Stimulated activated memory B cell treated with anti-CD40 and anti-IgM and Interleukin-4, amounts not matched to agents 10 μg/mL and 1 μg/mL and 100 μg/mL, for 72 hours (primary cell): Measurements from ENCODE around the gene TTYH3.
A peak's percentile ranks its signal among the peaks of the same experiment; 100 is the strongest.

Experiments
- ATAC-seq: fragments of 150-1000 bp; cut with Tn5 transposase; 2 replicates; pipeline ENCODE4 v1.10.0; 2021
- H3K27ac Mint-ChIP-seq: one replicate; pipeline ENCODE4 v1.8.0; 2022; ENCODE audit warnings: mild to moderate bottlenecking, mixed read lengths
- H3K27me3 Mint-ChIP-seq: one replicate; pipeline ENCODE4 v1.8.0; 2022; ENCODE audit warnings: mixed read lengths
- H3K36me3 Mint-ChIP-seq: one replicate; pipeline ENCODE4 v1.8.0; 2022; ENCODE audit warnings: mixed read lengths
- H3K4me1 Mint-ChIP-seq: one replicate; pipeline ENCODE4 v1.8.0; 2022; ENCODE audit warnings: mixed read lengths
- H3K4me3 Mint-ChIP-seq: one replicate; pipeline ENCODE4 v1.8.0; 2022; ENCODE audit warnings: mild to moderate bottlenecking, moderate library complexity, mixed read lengths
- H3K9me3 Mint-ChIP-seq: one replicate; pipeline ENCODE4 v1.8.0; 2022; ENCODE audit warnings: mixed read lengths

The TTYH3 gene

DNA sequence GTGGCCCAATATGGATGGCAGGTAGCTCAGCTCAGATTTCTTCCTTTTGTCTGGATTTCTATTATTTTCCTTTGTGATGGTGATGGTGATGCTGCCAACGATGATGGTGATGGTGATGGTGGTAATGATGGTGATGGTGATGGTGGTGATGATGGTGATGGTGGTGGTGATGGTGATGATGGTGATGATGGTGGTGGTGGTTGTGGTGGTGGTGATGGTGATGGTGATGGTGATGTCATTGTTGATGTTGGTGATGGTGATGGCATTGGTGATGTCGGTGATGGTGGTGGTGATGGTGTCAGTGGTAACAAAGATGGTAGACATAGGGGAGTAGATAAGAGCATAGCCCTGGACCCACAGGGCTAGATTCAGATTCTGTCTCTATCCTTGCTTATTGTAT, 25.4 kb downstream of the TTYH3 start:
- H3K27me3 Mint-ChIP-seq, result no peaks in the 10 kb centered on the region
- H3K27ac Mint-ChIP-seq, result no peak overlapping the region
- no peak for ATAC-seq
- peaks cover 33% of the 10 kb centered on the region for H3K36me3 Mint-ChIP-seq
- no peak overlapping the region for H3K4me3 Mint-ChIP-seq
- no peaks in the 10 kb centered on the region for H3K4me1 Mint-ChIP-seq
- no peaks in the 10 kb centered on the region for H3K9me3 Mint-ChIP-seq

GRCh38 chr7:2657920-2658671, 26.3 kb downstream of the TTYH3 start:
- no peaks in the 10 kb centered on the region for H3K4me1 Mint-ChIP-seq
- H3K27me3 Mint-ChIP-seq, result no peaks in the 10 kb centered on the region
- no peak overlapping the region for H3K27ac Mint-ChIP-seq
- ATAC-seq, result no peak
- H3K36me3 Mint-ChIP-seq, result peaks cover 31% of the 10 kb centered on the region
- H3K9me3 Mint-ChIP-seq, result no peaks in the 10 kb centered on the region
- no peak overlapping the region for H3K4me3 Mint-ChIP-seq

GRCh38 chr7:2658941-2659340, 27.2 kb downstream of the TTYH3 start:
- Mint-ChIP-seq H3K27me3 (no peaks in the 10 kb centered on the region), H3K9me3 (no peaks in the 10 kb centered on the region), H3K27ac (no peak overlapping the region), H3K4me1 (no peaks in the 10 kb centered on the region), H3K4me3 (no peak overlapping the region), H3K36me3 (peaks cover 31% of the 10 kb centered on the region)
- no peak for ATAC-seq

- no peaks in the 10 kb centered on the region for H3K4me1 Mint-ChIP-seq
- peaks cover 31% of the 10 kb centered on the region for H3K36me3 Mint-ChIP-seq
- H3K27ac Mint-ChIP-seq, result no peak overlapping the region
- H3K9me3 Mint-ChIP-seq, result no peaks in the 10 kb centered on the region
- no peak overlapping the region for H3K4me3 Mint-ChIP-seq
- ATAC-seq, result peak; percentile 3
- no peaks in the 10 kb centered on the region for H3K27me3 Mint-ChIP-seq
Measured at GRCh38 chr7:2659556-2660358, 28.0 kb downstream of the TTYH3 start.

- peaks cover 31% of the 10 kb centered on the region for H3K36me3 Mint-ChIP-seq
- no peak overlapping the region for H3K27ac Mint-ChIP-seq
- H3K9me3 Mint-ChIP-seq, result no peaks in the 10 kb centered on the region
- H3K4me3 Mint-ChIP-seq, result no peak overlapping the region
- H3K4me1 Mint-ChIP-seq, result no peaks in the 10 kb centered on the region
- ATAC-seq, result no peak
- H3K27me3 Mint-ChIP-seq, result no peaks in the 10 kb centered on the region
Measured at GRCh38 chr7:2660359-2661095, 28.7 kb downstream of the TTYH3 start.

- H3K4me1 Mint-ChIP-seq, result no peaks in the 10 kb centered on the region
- no peak overlapping the region for H3K27ac Mint-ChIP-seq
- ATAC-seq, result no peak
- peaks cover 31% of the 10 kb centered on the region for H3K36me3 Mint-ChIP-seq
- no peaks in the 10 kb centered on the region for H3K9me3 Mint-ChIP-seq
- H3K27me3 Mint-ChIP-seq, result no peaks in the 10 kb centered on the region
- H3K4me3 Mint-ChIP-seq, result no peak overlapping the region
Measured at GRCh38 chr7:2661096-2661449, 29.3 kb downstream of the TTYH3 start.

GRCh38 chr7:2661602-2662272, 30.0 kb downstream of the TTYH3 start:
- peak; percentile 3 for ATAC-seq
- Mint-ChIP-seq H3K4me3 (no peak overlapping the region), H3K27ac (no peak overlapping the region), H3K9me3 (no peaks in the 10 kb centered on the region), H3K27me3 (no peaks in the 10 kb centered on the region), H3K4me1 (no peaks in the 10 kb centered on the region), H3K36me3 (peaks cover 31% of the 10 kb centered on the region)

GRCh38 chr7:2662273-2663120, 30.7 kb downstream of the TTYH3 start:
- H3K27me3 Mint-ChIP-seq, result peaks cover 7% of the 10 kb centered on the region
- no peaks in the 10 kb centered on the region for H3K9me3 Mint-ChIP-seq
- H3K27ac Mint-ChIP-seq, result no peak overlapping the region
- ATAC-seq, result peak; percentile 1
- no peaks in the 10 kb centered on the region for H3K4me1 Mint-ChIP-seq
- peaks cover 24% of the 10 kb centered on the region for H3K36me3 Mint-ChIP-seq
- H3K4me3 Mint-ChIP-seq, result no peak overlapping the region

GRCh38 chr7:2663121-2663886, 31.5 kb downstream of the TTYH3 start:
- H3K4me3 Mint-ChIP-seq, result no peak overlapping the region
- no peaks in the 10 kb centered on the region for H3K9me3 Mint-ChIP-seq
- no peak for ATAC-seq
- H3K27me3 Mint-ChIP-seq, result peaks cover 15% of the 10 kb centered on the region
- H3K4me1 Mint-ChIP-seq, result no peaks in the 10 kb centered on the region
- peaks cover 23% of the 10 kb centered on the region for H3K36me3 Mint-ChIP-seq
- no peak overlapping the region for H3K27ac Mint-ChIP-seq

- Mint-ChIP-seq H3K27me3 (peaks cover 17% of the 10 kb centered on the region), H3K4me1 (no peaks in the 10 kb centered on the region), H3K36me3 (peaks cover 23% of the 10 kb centered on the region), H3K4me3 (no peak overlapping the region), H3K9me3 (no peaks in the 10 kb centered on the region), H3K27ac (no peak overlapping the region)
- no peak for ATAC-seq
Measured at GRCh38 chr7:2663960-2664359, 32.2 kb downstream of the TTYH3 start.

GRCh38 chr7:2665359-2665791, 33.6 kb downstream of the TTYH3 start:
- no peak for ATAC-seq
- peaks cover 6% of the 10 kb centered on the region for H3K4me1 Mint-ChIP-seq
- H3K27me3 Mint-ChIP-seq, result peaks cover 28% of the 10 kb centered on the region
- H3K9me3 Mint-ChIP-seq, result no peaks in the 10 kb centered on the region
- H3K36me3 Mint-ChIP-seq, result peaks cover 18% of the 10 kb centered on the region
- H3K27ac Mint-ChIP-seq, result no peak overlapping the region
- no peak overlapping the region for H3K4me3 Mint-ChIP-seq

GRCh38 chr7:2666155-2666554, 34.4 kb downstream of the TTYH3 start:
- H3K27ac Mint-ChIP-seq, result no peak overlapping the region
- peaks cover 14% of the 10 kb centered on the region for H3K4me1 Mint-ChIP-seq
- peaks cover 16% of the 10 kb centered on the region for H3K36me3 Mint-ChIP-seq
- peaks cover 36% of the 10 kb centered on the region for H3K27me3 Mint-ChIP-seq
- H3K4me3 Mint-ChIP-seq, result no peak overlapping the region
- no peak for ATAC-seq
- H3K9me3 Mint-ChIP-seq, result no peaks in the 10 kb centered on the region

GRCh38 chr7:2666588-2667250, 34.9 kb downstream of the TTYH3 start:
- Mint-ChIP-seq H3K4me1 (peaks cover 16% of the 10 kb centered on the region), H3K4me3 (no peak overlapping the region), H3K27me3 (peaks cover 38% of the 10 kb centered on the region), H3K36me3 (peaks cover 10% of the 10 kb centered on the region), H3K9me3 (no peaks in the 10 kb centered on the region), H3K27ac (no peak overlapping the region)
- no peak for ATAC-seq
